Uterus (tissue), 4 donors: ENCODE results near the gene CSF1. TPM values are rescaled to one million over a fixed set of nuclear protein-coding genes. Genes with fewer than 3 reads are reported as not detected.

Experiments
- DNase-seq, 2 donors: peaks; one replicate each; pipeline ENCODE4 v3.0.0-alpha.2; 2019 to 2020
- H3K27ac ChIP-seq, 2 donors: fragments of 200-600 bp; sonication (generic); 1 replicate in 1 of 2; 2 replicates in 1 of 2; pipeline ENCODE4 v1.5.1; 2016 to 2018
- H3K27me3 ChIP-seq, 2 donors: fragments of 200-600 bp; sonication (generic); one replicate each; pipeline ENCODE4 v1.5.1; 2018 to 2019; ENCODE audit warnings: control low read depth in 1 of 2
- H3K36me3 ChIP-seq, 2 donors: fragments of 200-600 bp; sonication (generic); one replicate each; pipeline ENCODE4 v1.5.1; 2019; ENCODE audit warnings: control low read depth in 1 of 2
- H3K4me1 ChIP-seq, 2 donors: fragments of 200-600 bp; sonication (generic); one replicate each; pipeline ENCODE4 v1.5.1; 2018 to 2019; ENCODE audit warnings: control low read depth in 1 of 2
- H3K4me3 ChIP-seq, 2 donors: fragments of 200-600 bp; sonication (generic); 1 replicate in 1 of 2; 2 replicates in 1 of 2; pipeline ENCODE4 v1.5.1; 2018 to 2019; ENCODE audit warnings: mild to moderate bottlenecking in 1 of 2
- H3K9me3 ChIP-seq, 2 donors: fragments of 200-600 bp; sonication (generic); one replicate each; pipeline ENCODE4 v1.5.1; 2019; ENCODE audit warnings: control low read depth in 1 of 2
- CTCF ChIP-seq, 4 experiments: fragments of 200-600 bp in 2 of 4; fragments of 450-650 bp in 2 of 4; sonication (generic) in 2 of 4; IDR thresholded peaks; one replicate each; pipeline ENCODE4 v1.5.1; 2016 to 2019; ENCODE audit warnings: antibody characterized with exemption in 4 of 4, mild to moderate bottlenecking in 2 of 4, moderate library complexity in 1 of 4
- POLR2A ChIP-seq, 2 donors: fragments of 450-650 bp; IDR thresholded peaks; one replicate each; pipeline ENCODE4 v1.6.1; 2016; ENCODE audit warnings: antibody characterized with exemption in 2 of 2, mild to moderate bottlenecking in 1 of 2, moderate library complexity in 1 of 2
- intact Hi-C: fragments of 100-400 bp; cut with DNase I; formaldehyde crosslinking; loops from one replicate; pipeline ENCODE4 v1.15.1; 2023; ENCODE audit warnings: low total_unique reads
- total RNA-seq, 4 donors: library from RNA; depleted of rRNA in 3 of 4; stranded (reverse); fragments of >200 nt in 3 of 4; gene quantifications; one replicate each; pipeline versions ENCODE4 v1.1.0 to v1.2.4, GENCODE V29; 2014 to 2023
- donor health status: DM: yes; HTN: yes; CAD: no.

The CSF1 gene
- total RNA-seq, 4 donors from 2014 or later, result 19.8 to 48.2 (median 34.2) TPM

- intact Hi-C loops, result no loop called here
- DNase-seq, result no peak
- Histone ChIP-seq H3K4me3 (no peak overlapping the region), H3K4me1 (no peaks in the 10 kb centered on the region), H3K9me3 (no peaks in the 10 kb centered on the region), H3K27ac (no peak overlapping the region), H3K36me3 (no peaks in the 10 kb centered on the region), H3K27me3 (no peaks in the 10 kb centered on the region)
- no peak for TF ChIP-seq CTCF (IDR thresholded peaks at IDR 0.05)
- no peak for TF ChIP-seq POLR2A (IDR thresholded peaks at IDR 0.05)
Observed at GRCh38 chr1:109889094-109889493, 21.6 kb upstream of the CSF1 start.

GRCh38 chr1:109890115-109890953 lies 20.3 kb upstream of the CSF1 start:
- no peak for TF ChIP-seq CTCF (IDR thresholded peaks at IDR 0.05)
- TF ChIP-seq POLR2A (IDR thresholded peaks at IDR 0.05), result no peak
- Histone ChIP-seq H3K27me3 (no peaks in the 10 kb centered on the region), H3K4me3 (no peak overlapping the region), H3K36me3 (no peaks in the 10 kb centered on the region), H3K4me1 (no peaks in the 10 kb centered on the region), H3K9me3 (no peaks in the 10 kb centered on the region), H3K27ac (no peak overlapping the region)
- no peak for DNase-seq
- intact Hi-C loops, result no loop called here

- TF ChIP-seq CTCF (IDR thresholded peaks at IDR 0.05), result no peak
- no peak for TF ChIP-seq POLR2A (IDR thresholded peaks at IDR 0.05)
- no peaks in the 10 kb centered on the region for H3K9me3 ChIP-seq
- no peaks in the 10 kb centered on the region for H3K27me3 ChIP-seq
- H3K36me3 ChIP-seq, result no peaks in the 10 kb centered on the region
- DNase-seq, result no peak
- intact Hi-C loops, result no loop called here
- peak overlapping the region in 1 of 2 donors; percentile 31 for H3K27ac ChIP-seq
- H3K4me1 ChIP-seq, result no peaks in the 10 kb centered on the region
- no peak overlapping the region for H3K4me3 ChIP-seq
Observed at GRCh38 chr1:109891930-109892329, 18.7 kb upstream of the CSF1 start.

- no peak for DNase-seq
- Histone ChIP-seq H3K27me3 (no peaks in the 10 kb centered on the region), H3K9me3 (no peaks in the 10 kb centered on the region), H3K27ac (peak overlapping the region in 1 of 2 donors; percentile 31), H3K4me1 (no peaks in the 10 kb centered on the region), H3K36me3 (no peaks in the 10 kb centered on the region), H3K4me3 (no peak overlapping the region)
- intact Hi-C loops, result no loop called here
- TF ChIP-seq CTCF (IDR thresholded peaks at IDR 0.05) (no peak), POLR2A (IDR thresholded peaks at IDR 0.05) (no peak)
Observed at GRCh38 chr1:109892561-109893368, 17.9 kb upstream of the CSF1 start.
